OCI-LY7 (cell line): Measurements from ENCODE around the gene ATP6V1B1. TPM values are rescaled to one million over a fixed set of nuclear protein-coding genes. Genes with fewer than 3 reads are reported as not detected.

Experiments
- BruUV-seq: library from RNA; stranded (reverse); fragments of 400-500 nt; replicated peaks from 2 replicates; lab custom pipeline; 2021; lab: Mats Ljungman, UMichigan
- CTCF ChIA-PET: fragments of 300-600 bp; sonication (Branson Sonifier 250); formaldehyde crosslinking; loops from one replicate; lab custom pipeline; 2022; ENCODE audit warnings: antibody characterized with exemption; ENCODE audit not compliant: unreplicated experiment; lab: Charles Lee
- POLR2A ChIA-PET: fragments of 300-600 bp; sonication (Branson Sonifier 250); formaldehyde crosslinking; loops from one replicate; lab custom pipeline; 2022; ENCODE audit warnings: antibody characterized with exemption; lab: Charles Lee
- DNase-seq: peaks from one replicate; pipeline ENCODE4 v3.0.0-alpha.2; 2015; ENCODE audit warnings: low spot score
- H2AFZ ChIP-seq: fragments of 200-600 bp; sonication (generic), shearing (Covaris generic); 2 replicates; pipeline ENCODE4 v1.6.1; 2014; ENCODE audit warnings: mild to moderate bottlenecking, antibody characterized with exemption, low read length, moderate library complexity
- H3K27ac ChIP-seq: fragments of 200-600 bp; sonication (generic); 2 replicates; pipeline ENCODE4 v1.5.1; 2014; ENCODE audit warnings: mixed run types, low read depth, mild to moderate bottlenecking, moderate library complexity, low read length, inconsistent platforms; ENCODE audit not compliant: poor library complexity, severe bottlenecking
- H3K36me3 ChIP-seq: fragments of 200-600 bp; sonication (generic); 2 replicates; pipeline ENCODE4 v1.6.1; 2014; ENCODE audit warnings: mild to moderate bottlenecking, antibody characterized with exemption, low read length, moderate library complexity, mixed read lengths; ENCODE audit not compliant: insufficient read depth
- H3K4me1 ChIP-seq: fragments of 200-600 bp; sonication (generic); 2 replicates; pipeline ENCODE4 v1.5.1; 2014; ENCODE audit warnings: mild to moderate bottlenecking, low read length; ENCODE audit not compliant: insufficient read depth, poor library complexity, severe bottlenecking
- H3K4me2 ChIP-seq: fragments of 200-600 bp; sonication (generic); 2 replicates; pipeline ENCODE4 v1.6.1; 2014; ENCODE audit warnings: mild to moderate bottlenecking, low read length
- H3K4me3 ChIP-seq: fragments of 200-600 bp; sonication (generic); 2 replicates; pipeline ENCODE4 v1.5.1; 2014; ENCODE audit warnings: mild to moderate bottlenecking, low read depth, low read length; ENCODE audit not compliant: poor library complexity, severe bottlenecking
- H3K79me2 ChIP-seq: fragments of 200-600 bp; sonication (generic); 2 replicates; pipeline ENCODE4 v1.6.1; 2016; ENCODE audit warnings: low read depth, mild to moderate bottlenecking, low read length, moderate library complexity, mixed read lengths; ENCODE audit not compliant: insufficient read depth
- H3K9me2 ChIP-seq: fragments of 200-600 bp; sonication (generic); 2 replicates; pipeline ENCODE4 v1.6.1; 2016; ENCODE audit warnings: mild to moderate bottlenecking, low read length, mixed read lengths; ENCODE audit not compliant: insufficient read depth
- H3K9me3 ChIP-seq: fragments of 200-600 bp; sonication (generic); 2 replicates; pipeline ENCODE4 v1.6.1; 2014; ENCODE audit warnings: mild to moderate bottlenecking, mixed run types, low read length, mixed read lengths
- H4K20me1 ChIP-seq: fragments of 200-600 bp; sonication (generic); 2 replicates; pipeline ENCODE4 v1.6.1; 2014; ENCODE audit warnings: mild to moderate bottlenecking, antibody characterized with exemption, low read length, moderate library complexity, mixed read lengths; ENCODE audit not compliant: insufficient read depth
- EZH2phosphoT487 ChIP-seq: fragments of 200-600 bp; sonication (generic); IDR thresholded peaks from 2 replicates; pipeline ENCODE4 v1.6.1; 2018; ENCODE audit warnings: low read depth, borderline replicate concordance, mild to moderate bottlenecking, mixed run types, antibody characterized with exemption, low read length, moderate library complexity, mixed read lengths
- intact Hi-C: fragments of 100-400 bp; cut with micrococcal nuclease; formaldehyde crosslinking; loops from one replicate; pipeline ENCODE4 v1.10.0; 2022; ENCODE audit not compliant: unreplicated experiment
- total RNA-seq, 2 experiments: library from RNA; depleted of rRNA in 1 of 2; stranded (reverse); fragments of >200 nt in 1 of 2; shearing (Covaris generic) in 1 of 2; gene quantifications; 2 replicates each; pipeline ENCODE4 v1.2.3, GENCODE V29; 2014 to 2022
- TF ChIP-seq, protein P1 (sequence below): fragments of 200-600 bp; sonication (generic); conservative IDR thresholded peaks from 2 replicates; pipeline ENCODE4 v1.5.1; 2014; ENCODE audit warnings: mild to moderate bottlenecking, antibody characterized with exemption, low read length, moderate library complexity, mixed read lengths

ATP6V1B1 gene
- total RNA-seq, 2 experiments from 2014 or later: not detected

DNA sequence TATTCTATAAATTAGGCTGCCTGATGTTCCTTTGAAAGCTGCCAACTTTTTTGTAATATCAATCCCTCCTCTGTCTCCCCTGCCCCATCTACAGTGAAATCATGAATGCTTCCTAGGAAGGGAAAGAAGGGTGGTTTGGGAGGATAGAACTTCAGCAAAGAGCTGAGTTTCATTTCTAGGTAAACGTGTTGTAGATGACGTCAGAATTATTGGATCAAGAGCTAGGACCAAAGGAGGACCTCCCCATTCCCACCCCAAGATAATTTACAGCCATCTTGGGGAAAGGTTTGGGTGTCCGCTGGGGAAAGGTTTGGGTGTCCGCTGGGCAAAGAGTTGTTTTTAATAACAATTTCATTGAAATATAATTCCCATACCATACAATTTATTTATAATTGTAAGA lies 31.5 kb downstream of the ATP6V1B1 start:
- H2AFZ ChIP-seq: no peak overlapping the region
- H3K79me2 ChIP-seq: no peaks in the 10 kb centered on the region
- H4K20me1 ChIP-seq: no peaks in the 10 kb centered on the region
- no peak for DNase-seq
- no peaks in the 10 kb centered on the region for H3K36me3 ChIP-seq
- TF ChIP-seq, protein P1, sequence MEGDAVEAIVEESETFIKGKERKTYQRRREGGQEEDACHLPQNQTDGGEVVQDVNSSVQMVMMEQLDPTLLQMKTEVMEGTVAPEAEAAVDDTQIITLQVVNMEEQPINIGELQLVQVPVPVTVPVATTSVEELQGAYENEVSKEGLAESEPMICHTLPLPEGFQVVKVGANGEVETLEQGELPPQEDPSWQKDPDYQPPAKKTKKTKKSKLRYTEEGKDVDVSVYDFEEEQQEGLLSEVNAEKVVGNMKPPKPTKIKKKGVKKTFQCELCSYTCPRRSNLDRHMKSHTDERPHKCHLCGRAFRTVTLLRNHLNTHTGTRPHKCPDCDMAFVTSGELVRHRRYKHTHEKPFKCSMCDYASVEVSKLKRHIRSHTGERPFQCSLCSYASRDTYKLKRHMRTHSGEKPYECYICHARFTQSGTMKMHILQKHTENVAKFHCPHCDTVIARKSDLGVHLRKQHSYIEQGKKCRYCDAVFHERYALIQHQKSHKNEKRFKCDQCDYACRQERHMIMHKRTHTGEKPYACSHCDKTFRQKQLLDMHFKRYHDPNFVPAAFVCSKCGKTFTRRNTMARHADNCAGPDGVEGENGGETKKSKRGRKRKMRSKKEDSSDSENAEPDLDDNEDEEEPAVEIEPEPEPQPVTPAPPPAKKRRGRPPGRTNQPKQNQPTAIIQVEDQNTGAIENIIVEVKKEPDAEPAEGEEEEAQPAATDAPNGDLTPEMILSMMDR: no peak
- no peak for TF ChIP-seq EZH2phosphoT487
- intact Hi-C loops: no loop called here
- ChIA-PET CTCF (no interaction called here), POLR2A (no interaction called here)
- no peak overlapping the region for H3K27ac ChIP-seq
- H3K9me2 ChIP-seq: no peaks in the 10 kb centered on the region
- no peak overlapping the region for H3K4me3 ChIP-seq
- H3K4me2 ChIP-seq: no peak overlapping the region
- no TSS peak for BruUV-seq
- H3K9me3 ChIP-seq: no peaks in the 10 kb centered on the region
- H3K4me1 ChIP-seq: peaks cover 7% of the 10 kb centered on the region

DNA sequence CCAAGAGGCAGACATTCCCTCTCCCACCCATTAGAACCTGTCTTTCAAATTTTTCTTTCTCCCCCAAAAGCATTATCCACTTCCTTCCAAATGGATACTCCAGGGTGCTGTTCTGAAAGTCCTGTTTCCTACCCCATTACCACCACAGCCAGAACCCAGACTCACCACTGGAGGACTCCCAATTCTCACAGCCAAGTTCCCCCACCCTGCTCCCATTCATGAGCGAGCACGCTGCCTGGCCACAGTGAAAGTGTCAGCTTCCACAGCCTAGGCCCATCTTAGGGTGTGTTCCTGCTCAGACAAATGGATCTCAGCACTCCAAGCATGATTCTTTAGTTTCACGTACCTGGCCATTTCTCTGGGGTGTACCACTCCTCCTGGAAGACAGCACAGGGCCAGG lies 38.9 kb downstream of the ATP6V1B1 start:
- Histone ChIP-seq H3K9me3 (no peaks in the 10 kb centered on the region), H3K27ac (no peak overlapping the region), H3K4me3 (no peak overlapping the region), H3K9me2 (no peaks in the 10 kb centered on the region), H4K20me1 (no peaks in the 10 kb centered on the region), H3K4me1 (peaks cover 4% of the 10 kb centered on the region), H3K36me3 (no peaks in the 10 kb centered on the region), H3K4me2 (no peak overlapping the region), H3K79me2 (no peaks in the 10 kb centered on the region), H2AFZ (no peak overlapping the region)
- BruUV-seq: no TSS peak
- CTCF ChIA-PET: no interaction called here
- TF ChIP-seq, protein P1: no peak
- no peak for TF ChIP-seq EZH2phosphoT487
- no peak for DNase-seq
- intact Hi-C loops: no loop called here
- POLR2A ChIA-PET: no interaction called here

DNA sequence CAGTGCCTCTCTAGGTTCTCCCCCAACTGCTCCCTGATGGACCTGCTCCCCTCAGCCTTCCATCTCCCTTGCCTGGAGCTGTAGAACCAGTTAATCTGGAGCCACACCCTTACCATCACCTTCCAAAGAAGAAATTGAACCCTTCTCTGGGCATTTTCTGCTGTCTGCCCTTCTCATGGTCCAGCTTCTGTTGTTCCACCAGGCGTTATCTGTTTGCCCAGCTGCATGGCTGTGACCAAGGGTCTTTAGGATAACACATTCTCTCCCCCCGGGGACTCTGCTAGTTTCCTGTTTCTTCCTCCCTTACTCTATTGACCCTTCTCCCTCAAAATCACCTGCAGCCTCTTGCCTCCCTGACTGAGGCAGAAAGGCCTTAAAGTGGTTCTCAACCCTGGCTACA lies 39.5 kb downstream of the ATP6V1B1 start:
- Histone ChIP-seq H3K9me2 (no peaks in the 10 kb centered on the region), H3K4me3 (no peak overlapping the region), H3K4me2 (no peak overlapping the region), H4K20me1 (no peaks in the 10 kb centered on the region), H3K36me3 (no peaks in the 10 kb centered on the region), H2AFZ (no peak overlapping the region), H3K79me2 (no peaks in the 10 kb centered on the region), H3K9me3 (no peaks in the 10 kb centered on the region), H3K4me1 (peaks cover 4% of the 10 kb centered on the region), H3K27ac (no peak overlapping the region)
- CTCF ChIA-PET: no interaction called here
- no peak for TF ChIP-seq EZH2phosphoT487
- TF ChIP-seq, protein P1: no peak
- intact Hi-C loops: no loop called here
- no peak for DNase-seq
- POLR2A ChIA-PET: no interaction called here
- BruUV-seq: no TSS peak
